NCI-H526 (cell line): ENCODE measurements around the gene KIAA0513.
"Not testable (repeated sequence)": the region's sequence is repeated elsewhere in the genome, so short reads cannot be mapped to it uniquely, and the experiment has no call there.

Experiments
- DNase-seq, 2 experiments: peaks; one replicate each; lab custom pipeline; 2025; lab: John Stamatoyannopoulos, UW

KIAA0513 gene

GRCh38 chr16:85049706-85050305 is 22.2 kb downstream of the KIAA0513 start:
- no peak for DNase-seq

GRCh38 chr16:85051067-85051581 is 23.5 kb downstream of the KIAA0513 start:
- no peak for DNase-seq

GRCh38 chr16:85051683-85052082 is 24.1 kb downstream of the KIAA0513 start:
- DNase-seq: no peak

GRCh38 chr16:85052536-85052935 is 24.9 kb downstream of the KIAA0513 start:
- DNase-seq: no peak

GRCh38 chr16:85054321-85054720 is 26.7 kb downstream of the KIAA0513 start:
- not testable (repeated sequence) for DNase-seq

- DNase-seq: no peak
Observed at GRCh38 chr16:85054948-85055492, 27.4 kb downstream of the KIAA0513 start.

GRCh38 chr16:85055493-85056210 is 28.1 kb downstream of the KIAA0513 start:
- no peak for DNase-seq

- no peak for DNase-seq
Observed at GRCh38 chr16:85056211-85056748, 28.7 kb downstream of the KIAA0513 start.

- peak in 1 of 2 experiments; percentile 21 for DNase-seq
Observed at GRCh38 chr16:85057212-85057889, 29.8 kb downstream of the KIAA0513 start.

GRCh38 chr16:85057948-85058347 is 30.4 kb downstream of the KIAA0513 start:
- DNase-seq: peak; percentile 40 to 78

GRCh38 chr16:85058909-85059308 is 31.3 kb downstream of the KIAA0513 start:
- DNase-seq: no peak

GRCh38 chr16:85061566-85061965 is 34.0 kb downstream of the KIAA0513 start:
- DNase-seq: no peak

- no peak for DNase-seq
Observed at GRCh38 chr16:85062323-85062722, 34.7 kb downstream of the KIAA0513 start.

- DNase-seq: no peak
Observed at GRCh38 chr16:85062845-85063244, 35.2 kb downstream of the KIAA0513 start.

- DNase-seq: no peak
Observed at GRCh38 chr16:85064186-85064585, 36.6 kb downstream of the KIAA0513 start.

- no peak for DNase-seq
Observed at GRCh38 chr16:85065099-85065498, 37.5 kb downstream of the KIAA0513 start.

GRCh38 chr16:85066346-85066885 is 38.8 kb downstream of the KIAA0513 start:
- no peak for DNase-seq

GRCh38 chr16:85067024-85067423 is 39.4 kb downstream of the KIAA0513 start:
- no peak for DNase-seq

- no peak for DNase-seq
Observed at GRCh38 chr16:85067426-85067825, 39.8 kb downstream of the KIAA0513 start.

- DNase-seq: no peak
Observed at GRCh38 chr16:85068746-85069145, 41.2 kb downstream of the KIAA0513 start.

GRCh38 chr16:85069171-85069570 is 41.6 kb downstream of the KIAA0513 start:
- DNase-seq: no peak
